H1 (cell line): ENCODE measurements around the gene BPHL. TPM values are rescaled to one million over a fixed set of nuclear protein-coding genes. Genes with fewer than 3 reads are reported as not detected.

Source experiments
- CTCF ChIA-PET: fragments of 300-600 bp; sonication (Branson Sonifier 250); formaldehyde crosslinking; loops from one replicate; lab custom pipeline; 2021; ENCODE audit not compliant: partially characterized antibody; lab: Charles Lee
- POLR2A ChIA-PET: fragments of 300-600 bp; sonication (Branson Sonifier 250); formaldehyde crosslinking; loops from one replicate; lab custom pipeline; 2021; ENCODE audit warnings: inconsistent platforms; ENCODE audit not compliant: partially characterized antibody; lab: Charles Lee
- DNase-seq, 2 experiments: peaks; one replicate each; pipeline versions ENCODE4 v3.0.0 to v3.0.0-alpha.2; 2010 to 2022; ENCODE audit warnings: low spot score in 2 of 2, low read depth in 1 of 2, mixed read lengths in 1 of 2
- FAIRE-seq: peaks from 2 replicates; lab custom pipeline; 2011; peaks lifted over from hg19 to GRCh38; lab: Jason Lieb, UNC
- H2AFZ ChIP-seq: 2 replicates; pipeline ENCODE4 v1.8.1; 2012; ENCODE audit warnings: low read length, inconsistent platforms
- H2AK5ac ChIP-seq: 2 replicates; pipeline ENCODE4 v1.6.1; 2013; ENCODE audit warnings: low read depth, low read length
- H2BK120ac ChIP-seq: replicated peaks from 2 replicates; pipeline ENCODE3; 2013; ENCODE audit warnings: low read depth, low read length, inconsistent platforms
- H2BK12ac ChIP-seq: 2 replicates; pipeline ENCODE4 v1.6.1; 2013; ENCODE audit warnings: low read depth, low read length
- H2BK15ac ChIP-seq: 2 replicates; pipeline ENCODE4 v1.6.1; 2013; ENCODE audit warnings: low read length
- H2BK20ac ChIP-seq: 2 replicates; pipeline ENCODE4 v1.6.1; 2013; ENCODE audit warnings: low read length
- H2BK5ac ChIP-seq: 2 replicates; pipeline ENCODE4 v1.6.1; 2013; ENCODE audit warnings: low read depth, low read length
- H3K14ac ChIP-seq: 2 replicates; pipeline ENCODE4 v1.6.1; 2013; ENCODE audit warnings: inconsistent platforms; ENCODE audit not compliant: insufficient read length
- H3K18ac ChIP-seq: 2 replicates; pipeline ENCODE4 v1.6.1; 2013; ENCODE audit warnings: low read length; ENCODE audit errors: extremely low read depth
- H3K23ac ChIP-seq: 2 replicates; pipeline ENCODE4 v1.6.1; 2013; ENCODE audit warnings: inconsistent platforms; ENCODE audit not compliant: insufficient read length
- H3K23me2 ChIP-seq: 2 replicates; pipeline ENCODE4 v1.6.1; 2013; ENCODE audit warnings: low read depth, low read length
- H3K27ac ChIP-seq: 2 replicates; pipeline ENCODE4 v1.6.1; 2011; ENCODE audit warnings: low read depth, low read length, inconsistent platforms
- H3K27me3 ChIP-seq, 4 experiments: replicated peaks in 1 of 4; 1 replicate in 1 of 4; 2 replicates in 3 of 4; pipeline versions ENCODE4 v1.6.1 to v1.8.1; 2011 to 2013; ENCODE audit warnings: low read length in 3 of 4, mild to moderate bottlenecking in 3 of 4, inconsistent platforms in 2 of 4, mixed read lengths in 2 of 4, moderate library complexity in 1 of 4; ENCODE audit not compliant: control insufficient read depth in 3 of 4, insufficient read depth in 3 of 4; ENCODE audit errors: extremely low read depth in 1 of 4
- H3K36me3 ChIP-seq, 4 experiments: 2 replicates each; pipeline versions ENCODE4 v1.6.1 to v1.8.1; 2011 to 2013; ENCODE audit warnings: mild to moderate bottlenecking in 4 of 4, low read length in 3 of 4, moderate library complexity in 2 of 4, control low read depth in 1 of 4, inconsistent platforms in 1 of 4; ENCODE audit not compliant: insufficient read depth in 4 of 4, control insufficient read depth in 2 of 4
- H3K4ac ChIP-seq: replicated peaks from 2 replicates; pipeline ENCODE3; 2013; ENCODE audit warnings: low read length, low read depth, mixed read lengths, inconsistent platforms; ENCODE audit not compliant: insufficient read length
- H3K4me1 ChIP-seq, 4 experiments: replicated peaks in 1 of 4; 1 replicate in 1 of 4; 2 replicates in 3 of 4; pipeline versions ENCODE4 v1.6.1 to v1.8.1; 2011 to 2013; ENCODE audit warnings: low read length in 3 of 4, inconsistent platforms in 2 of 4, mixed read lengths in 1 of 4; ENCODE audit not compliant: insufficient read depth in 4 of 4, control insufficient read depth in 3 of 4
- H3K4me2 ChIP-seq, 2 experiments: 2 replicates each; pipeline versions ENCODE4 v1.6.1 to v1.8.1; 2011 to 2013; ENCODE audit warnings: low read depth in 2 of 2, low read length in 2 of 2, control low read depth in 1 of 2, inconsistent platforms in 1 of 2, mild to moderate bottlenecking in 1 of 2; ENCODE audit not compliant: insufficient read depth in 1 of 2
- H3K4me3 ChIP-seq, 4 experiments: fragments of 200-600, 300-600 bp in 1 of 4; sonication (generic), shearing (Covaris generic), sonication (Bioruptor Twin) in 1 of 4; 2 replicates each; pipeline versions ENCODE4 v1.5.1 to v1.8.1; 2011 to 2016; ENCODE audit warnings: low read length in 4 of 4, low read depth in 3 of 4, control low read depth in 2 of 4, inconsistent platforms in 2 of 4, mild to moderate bottlenecking in 2 of 4, mixed read lengths in 1 of 4, moderate library complexity in 1 of 4; ENCODE audit not compliant: insufficient read depth in 2 of 4; ENCODE audit errors: extremely low read depth in 1 of 4
- H3K56ac ChIP-seq: replicated peaks from 2 replicates; pipeline ENCODE3; 2013; ENCODE audit warnings: low read depth, mild to moderate bottlenecking, mixed read lengths, low read length, inconsistent platforms; ENCODE audit not compliant: insufficient read length
- H3K79me1 ChIP-seq: 2 replicates; pipeline ENCODE4 v1.6.1; 2013; ENCODE audit warnings: low read depth, low read length, control low read depth
- H3K79me2 ChIP-seq, 2 experiments: 2 replicates each; pipeline versions ENCODE4 v1.6.1 to v1.8.1; 2012 to 2013; ENCODE audit warnings: low read length in 2 of 2, mild to moderate bottlenecking in 2 of 2, inconsistent platforms in 1 of 2; ENCODE audit not compliant: insufficient read depth in 2 of 2, control insufficient read depth in 1 of 2
- H3K9ac ChIP-seq, 4 experiments: replicated peaks in 1 of 4; 1 replicate in 1 of 4; 2 replicates in 3 of 4; pipeline versions ENCODE4 v1.6.1 to v1.8.1; 2011 to 2013; ENCODE audit warnings: low read depth in 3 of 4, low read length in 3 of 4, control low read depth in 2 of 4, mild to moderate bottlenecking in 2 of 4, moderate library complexity in 2 of 4, inconsistent platforms in 1 of 4; ENCODE audit errors: extremely low read depth in 1 of 4
- H3K9me3 ChIP-seq, 2 experiments: 2 replicates each; pipeline versions ENCODE4 v1.6.1 to v1.8.1; 2012 to 2013; ENCODE audit warnings: mild to moderate bottlenecking in 2 of 2, moderate library complexity in 2 of 2, control low read depth in 1 of 2, inconsistent platforms in 1 of 2, low read depth in 1 of 2, low read length in 1 of 2, mixed read lengths in 1 of 2; ENCODE audit not compliant: insufficient read depth in 2 of 2
- H4K20me1 ChIP-seq, 2 experiments: replicated peaks in 1 of 2; 2 replicates each; pipeline versions ENCODE3 to v1.8.1; 2011 to 2013; ENCODE audit warnings: inconsistent platforms in 2 of 2, low read length in 2 of 2, mild to moderate bottlenecking in 1 of 2; ENCODE audit not compliant: insufficient read depth in 2 of 2, control insufficient read depth in 1 of 2
- H4K5ac ChIP-seq: 2 replicates; pipeline ENCODE4 v1.6.1; 2013; ENCODE audit warnings: low read length, low read depth, mixed read lengths, inconsistent platforms; ENCODE audit not compliant: insufficient read length
- H4K8ac ChIP-seq: 2 replicates; pipeline ENCODE4 v1.8.0; 2013; ENCODE audit warnings: mild to moderate bottlenecking, moderate library complexity, low read length, inconsistent platforms; ENCODE audit not compliant: insufficient read depth; ENCODE audit errors: extremely low read depth
- H4K91ac ChIP-seq: replicated peaks from 2 replicates; pipeline ENCODE3; 2013; ENCODE audit warnings: low read length, mixed read lengths, inconsistent platforms; ENCODE audit not compliant: insufficient read length
- ATF2 ChIP-seq: IDR thresholded peaks from 2 replicates; pipeline ENCODE4 v1.6.1; 2012; ENCODE audit warnings: low read length, inconsistent platforms
- CBX8 ChIP-seq: fragments of 300-800, 300-1000 bp; sonication (generic); IDR thresholded peaks from 2 replicates; pipeline ENCODE4 v1.7.1; 2016; ENCODE audit warnings: low read depth, low read length, borderline replicate concordance
- POLR2A ChIP-seq, 2 experiments: IDR thresholded peaks; 1 replicate in 1 of 2; 2 replicates in 1 of 2; pipeline ENCODE4 v1.6.1; 2011; ENCODE audit warnings: low read depth in 2 of 2, low read length in 2 of 2, mild to moderate bottlenecking in 2 of 2; ENCODE audit errors: control extremely low read depth in 1 of 2
- SIX5 ChIP-seq: IDR thresholded peaks from 2 replicates; pipeline ENCODE4 v1.6.1; 2011; ENCODE audit warnings: mild to moderate bottlenecking, low read depth, low read length
- WGBS, 2 experiments: shearing (Covaris generic) in 1 of 2; methylation state at CpG; one replicate each; pipeline versions ENCODE4 v1.1.6 to v1.1.7; 2013 to 2015; ENCODE audit warnings: low lambda C conversion rate in 2 of 2, mixed read lengths in 2 of 2, inconsistent platforms in 1 of 2, low coverage in 1 of 2, missing lambda C conversion rate in 1 of 2; ENCODE audit not compliant: insufficient replicate concordance in 2 of 2, insufficient coverage in 1 of 2, insufficient read length in 1 of 2; ENCODE audit errors: extremely low coverage in 1 of 2, missing lambda C conversion rate in 1 of 2; 5-methylcytosine and 5-hydroxymethylcytosine counted together
- polyA plus RNA-seq, 7 experiments: library from polyadenylated mRNA; depleted of rRNA in 3 of 7; stranded (reverse) in 5 of 7; unstranded in 2 of 7; fragments of >200 nt in 5 of 7; fragments of 200-250 nt in 2 of 7; gene quantifications; 1 replicate in 5 of 7; 2 replicates in 1 of 7; 4 replicates in 1 of 7; pipeline versions ENCODE4 v1.2.1 to v1.2.3, GENCODE V29; 2011 to 2013; ENCODE audit warnings: missing spikeins in 2 of 7, mixed read lengths in 2 of 7
- total RNA-seq: library from RNA; stranded (reverse); fragmentation: NEBNext Ultra II Directional; extraction: Animal tissue kit (Norgen Biotek cat#: 25700); gene quantifications from 2 replicates; pipeline ENCODE4 v1.2.1, GENCODE V29; 2021
- TF ChIP-seq, protein P1 (sequence below): IDR thresholded peaks from 2 replicates; pipeline ENCODE4 v1.6.1; 2012; ENCODE audit warnings: inconsistent platforms

Gene BPHL
- total and polyA plus RNA-seq, 2 of the 8 experiments (the other 6 are each of a cell fraction or from before 2014, with no cell fraction given), result 24.4 to 36.4 TPM

GRCh38 chr6:3151691-3152090 is 33.2 kb downstream of the BPHL start:
- Histone ChIP-seq H3K27me3 (no peaks in the 10 kb centered on the region), H4K5ac (no peak overlapping the region), H3K4me2 (no peak overlapping the region), H3K14ac (no peak overlapping the region), H3K9ac (no peak overlapping the region), H3K9me3 (no peaks in the 10 kb centered on the region), H3K27ac (no peak overlapping the region), H3K23ac (no peak overlapping the region), H4K8ac (no peak overlapping the region), H2AFZ (no peak overlapping the region), H3K18ac (no peak overlapping the region), H2BK120ac (no peak overlapping the region), H2BK20ac (no peak overlapping the region), H2BK15ac (no peak overlapping the region), H3K4ac (no peak overlapping the region), H2BK12ac (no peak overlapping the region), H4K20me1 (peaks cover under 1 to 3% of the 10 kb centered on the region in 2 experiments), H3K56ac (no peak overlapping the region), H3K79me2 (peaks cover 0 to 4% of the 10 kb centered on the region in 2 experiments; a peak in 2 of 4 replicates), H2BK5ac (no peak overlapping the region), H4K91ac (no peak overlapping the region), H2AK5ac (no peak overlapping the region), H3K4me3 (no peak overlapping the region), H3K79me1 (no peaks in the 10 kb centered on the region), H3K4me1 (no peaks in the 10 kb centered on the region; a peak in 1 of 7 replicates), H3K36me3 (peaks cover 6 to 56% (median 25%) of the 10 kb centered on the region in 4 experiments; a peak in 6 of 8 replicates), H3K23me2 (peaks cover 2% of the 10 kb centered on the region)
- DNase-seq (no peak), FAIRE-seq (no peak)
- 93% methylated on average over 5 of the region's 5 CpGs; no CpG with 5 or more reads in 1 of the 2 experiments for WGBS, 2 experiments
- POLR2A ChIA-PET, result interaction anchor here (0.6 to 5.6 kb wide), 10 partner anchors 10 to 160 kb away, joined by 3 to 56 read pairs (median 5); partner anchors contain the start of genes BPHL and TUBB2B
- TF ChIP-seq CBX8 (no peak), SIX5 (no peak), ATF2 (no peak), POLR2A (IDR thresholded peaks at IDR 0.05; ENCODE audit: control extremely low read depth in 1 of 2, low read depth in 2 of 2, low read length in 2 of 2) (peak in 1 of 2 experiments; percentile 7; a peak in 1 of 3 replicates)
- TF ChIP-seq, protein P1, sequence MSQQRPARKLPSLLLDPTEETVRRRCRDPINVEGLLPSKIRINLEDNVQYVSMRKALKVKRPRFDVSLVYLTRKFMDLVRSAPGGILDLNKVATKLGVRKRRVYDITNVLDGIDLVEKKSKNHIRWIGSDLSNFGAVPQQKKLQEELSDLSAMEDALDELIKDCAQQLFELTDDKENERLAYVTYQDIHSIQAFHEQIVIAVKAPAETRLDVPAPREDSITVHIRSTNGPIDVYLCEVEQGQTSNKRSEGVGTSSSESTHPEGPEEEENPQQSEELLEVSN, result no peak
- CTCF ChIA-PET, result interaction anchor here (0.7 to 5.7 kb wide), 7 partner anchors 12 to 100 kb away, joined by 3 to 28 read pairs (median 5); no protein-coding TSS in a partner anchor
